ENCODE results near the gene NOD2.

Gene NOD2

DNA sequence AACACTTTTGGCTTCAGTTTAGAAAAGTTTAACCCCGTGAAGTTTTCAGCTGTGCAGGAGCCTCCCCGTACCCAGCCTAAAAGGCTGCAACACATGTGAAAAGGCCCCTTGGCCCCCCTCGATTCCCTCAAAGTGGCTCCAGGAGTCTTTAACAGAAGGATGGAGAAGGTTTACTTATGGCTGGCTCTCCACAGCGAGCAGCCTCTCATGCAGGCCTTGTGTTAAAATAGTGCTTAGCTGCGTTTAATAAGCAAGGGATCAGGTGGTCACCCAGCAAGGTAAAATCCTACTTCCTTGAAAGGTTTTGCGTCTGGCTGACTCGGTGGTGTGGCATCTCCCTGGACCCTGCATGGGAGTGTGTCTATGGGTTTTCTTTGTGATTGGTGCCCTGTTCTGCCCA lies 40.1 kb downstream of the NOD2 start:
- ATAC-seq (no peak), DNase-seq (ENCODE audit: low spot score in 2 of 2) (no peak)
- Mint-ChIP-seq H3K36me3 (peaks cover 12% of the 10 kb centered on the region), H3K27ac (no peak overlapping the region), H3K4me3 (no peak overlapping the region), H3K9me3 (no peaks in the 10 kb centered on the region), H3K4me1 (peaks cover 39% of the 10 kb centered on the region)

DNA sequence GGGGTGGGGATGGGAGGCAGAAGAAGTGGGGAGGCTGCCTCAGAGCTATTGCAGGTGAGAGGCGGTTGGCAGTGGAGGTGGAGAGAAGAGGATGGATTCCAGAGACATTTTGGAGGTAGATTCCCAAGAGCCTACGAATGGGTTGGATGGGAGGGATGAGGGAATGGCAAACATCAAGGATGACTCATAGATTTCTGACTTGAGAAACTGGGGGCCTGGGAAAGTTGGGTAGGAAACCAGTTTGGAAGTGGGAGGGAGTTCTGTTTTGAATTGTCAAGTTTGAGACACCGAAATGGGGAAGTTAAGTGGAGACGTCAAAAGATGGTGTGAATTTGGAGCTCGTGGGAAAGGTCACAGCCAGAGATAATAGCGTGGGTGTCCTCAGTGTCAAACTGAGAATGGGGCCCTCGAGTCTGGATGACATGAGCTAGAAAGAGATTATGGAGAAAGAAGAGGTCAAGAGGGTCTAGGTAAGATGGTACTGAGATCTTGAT lies 42.3 kb downstream of the NOD2 start:
- peak overlapping the region; percentile 1 for H3K4me3 Mint-ChIP-seq
- H3K27ac Mint-ChIP-seq: peak overlapping the region; percentile 58
- H3K4me1 Mint-ChIP-seq: peaks cover 51% of the 10 kb centered on the region
- peak; percentile 75 for ATAC-seq
- peak in 1 of 2 donors; percentile 47 for DNase-seq (ENCODE audit: low spot score in 2 of 2)
- peaks cover 7% of the 10 kb centered on the region for H3K36me3 Mint-ChIP-seq
- H3K9me3 Mint-ChIP-seq: no peaks in the 10 kb centered on the region

DNA sequence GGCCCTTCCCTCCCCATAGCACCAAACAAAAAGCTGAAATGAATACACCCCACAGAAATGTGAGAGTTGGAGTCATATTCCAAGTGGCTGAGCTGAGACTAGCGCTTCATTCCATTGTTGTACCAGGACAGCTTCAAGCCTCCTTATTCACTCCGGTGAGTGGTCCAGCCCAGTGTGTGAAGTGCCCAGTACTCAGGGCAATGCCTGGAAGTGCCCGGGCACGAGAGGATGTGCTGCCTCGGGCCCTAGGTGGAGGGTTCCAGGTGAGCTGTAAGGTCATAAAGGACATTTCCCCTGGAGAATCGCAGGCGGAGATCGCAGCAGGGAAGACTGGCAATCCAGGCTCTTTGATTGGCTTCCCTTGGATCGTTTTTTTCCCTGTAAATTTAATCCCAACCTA lies 43.0 kb downstream of the NOD2 start:
- peak in 1 of 2 donors; percentile 40 for DNase-seq (ENCODE audit: low spot score in 2 of 2)
- peaks cover 53% of the 10 kb centered on the region for H3K4me1 Mint-ChIP-seq
- H3K36me3 Mint-ChIP-seq: peaks cover 13% of the 10 kb centered on the region
- H3K4me3 Mint-ChIP-seq: peak overlapping the region; percentile 1
- H3K27ac Mint-ChIP-seq: no peak overlapping the region
- no peaks in the 10 kb centered on the region for H3K9me3 Mint-ChIP-seq
- no peak for ATAC-seq

DNA sequence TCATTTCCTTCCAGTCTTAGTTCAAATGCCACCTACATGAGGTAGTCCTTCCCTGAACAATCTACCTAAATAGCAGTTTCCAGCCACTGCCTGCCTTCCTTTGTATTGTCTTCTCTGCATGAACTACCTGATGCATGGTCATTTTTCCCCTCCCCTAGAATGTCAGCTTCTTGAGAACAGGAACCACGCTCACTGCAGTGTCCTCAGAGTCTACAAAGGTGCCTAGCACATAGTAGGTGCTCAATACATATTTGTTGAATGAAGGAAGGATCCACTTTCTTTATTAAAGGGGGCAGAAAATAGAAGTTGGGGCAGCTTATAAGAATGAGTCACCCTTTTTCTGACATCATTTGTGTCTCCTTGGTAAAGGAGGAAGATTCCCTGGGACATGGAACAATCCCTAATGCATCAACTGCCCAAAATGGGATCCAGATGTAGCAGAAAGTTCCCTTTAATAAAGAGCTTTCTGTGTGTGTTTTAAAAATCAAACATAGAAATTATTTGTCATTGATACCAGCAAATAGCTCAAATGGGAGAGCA lies 44.1 kb downstream of the NOD2 start:
- no peak overlapping the region for H3K27ac Mint-ChIP-seq
- ATAC-seq (no peak), DNase-seq (ENCODE audit: low spot score in 2 of 2) (peak in 1 of 2 donors; percentile 43)
- H3K4me1 Mint-ChIP-seq: peaks cover 55% of the 10 kb centered on the region
- H3K9me3 Mint-ChIP-seq: no peaks in the 10 kb centered on the region
- H3K4me3 Mint-ChIP-seq: no peak overlapping the region
- H3K36me3 Mint-ChIP-seq: peaks cover 12% of the 10 kb centered on the region

DNA sequence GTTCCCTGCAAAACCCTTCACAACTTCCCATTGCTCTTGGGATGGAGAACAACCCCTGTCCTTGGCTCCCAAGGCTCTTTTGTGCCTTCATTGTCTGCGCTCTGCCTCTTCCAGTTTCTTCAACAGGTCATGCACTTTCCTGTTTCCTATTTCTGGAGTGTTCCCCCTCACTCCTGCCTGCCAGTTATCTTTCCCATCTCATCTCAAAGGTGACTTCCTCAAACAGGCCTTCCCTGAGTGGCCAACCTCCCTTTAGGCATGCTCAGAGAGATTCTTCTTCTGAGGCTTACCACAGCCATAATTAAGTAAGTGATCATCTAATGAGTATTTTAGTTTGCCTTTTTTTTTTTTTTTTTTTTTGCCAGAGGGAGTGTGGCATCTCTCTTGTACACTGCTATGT lies 45.6 kb downstream of the NOD2 start:
- H3K4me1 Mint-ChIP-seq: peaks cover 56% of the 10 kb centered on the region
- no peaks in the 10 kb centered on the region for H3K9me3 Mint-ChIP-seq
- no peak for DNase-seq (ENCODE audit: low spot score in 2 of 2)
- ATAC-seq: no peak
- H3K36me3 Mint-ChIP-seq: peaks cover 19% of the 10 kb centered on the region
- H3K4me3 Mint-ChIP-seq: no peak overlapping the region
- peak overlapping the region; percentile 96 for H3K27ac Mint-ChIP-seq

DNA sequence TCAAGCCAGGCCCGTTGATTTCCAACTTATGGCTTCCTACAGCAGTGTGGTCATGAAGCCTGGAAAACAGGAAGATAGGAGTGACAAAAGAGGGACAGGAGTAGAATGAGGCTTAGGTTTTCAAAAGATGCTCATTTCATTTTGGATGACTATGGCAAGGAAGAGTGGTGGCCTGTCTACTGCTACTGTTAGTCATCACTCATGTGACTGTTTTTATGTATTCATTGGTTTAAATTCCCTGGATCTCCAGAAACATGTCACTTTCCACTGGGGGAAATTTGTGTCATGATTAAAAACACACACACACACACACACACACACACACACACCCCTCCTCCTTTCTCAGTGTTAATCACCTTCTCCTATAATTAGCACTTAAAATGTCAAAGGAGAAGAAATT lies 47.3 kb downstream of the NOD2 start:
- no peak for ATAC-seq
- H3K4me3 Mint-ChIP-seq: peak overlapping the region; percentile 91
- no peak for DNase-seq (ENCODE audit: low spot score in 2 of 2)
- peaks cover 36% of the 10 kb centered on the region for H3K36me3 Mint-ChIP-seq
- peak overlapping the region; percentile 96 for H3K27ac Mint-ChIP-seq
- H3K4me1 Mint-ChIP-seq: peaks cover 60% of the 10 kb centered on the region
- H3K9me3 Mint-ChIP-seq: no peaks in the 10 kb centered on the region

DNA sequence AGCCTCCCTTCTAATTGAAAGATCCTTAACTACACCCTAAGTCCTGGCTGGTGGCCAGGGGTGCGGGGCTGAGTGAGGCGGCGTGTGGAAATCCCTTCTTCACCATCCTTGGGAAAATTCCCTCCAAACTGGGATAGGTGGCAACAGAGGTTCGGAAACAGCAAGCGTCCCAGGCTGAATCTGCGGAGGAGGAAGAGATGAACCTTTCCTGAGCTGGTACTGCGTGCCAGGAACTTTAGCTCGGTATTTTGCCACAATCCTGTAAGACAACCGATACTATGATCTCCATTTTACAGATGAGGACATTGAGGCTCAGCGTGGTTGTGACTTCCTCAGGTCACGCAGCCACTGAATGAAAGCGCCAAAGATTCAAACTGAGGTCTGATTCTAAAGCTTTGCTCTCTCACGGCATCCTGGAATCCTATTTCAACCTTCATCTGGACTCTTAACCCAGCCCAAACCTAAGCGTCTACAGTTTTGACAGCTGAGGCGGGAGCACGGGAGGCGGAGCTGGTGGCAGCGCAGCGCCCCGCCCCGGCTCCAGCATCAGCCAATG lies 47.9 kb downstream of the NOD2 start:
- H3K4me1 Mint-ChIP-seq: peaks cover 55% of the 10 kb centered on the region
- peak overlapping the region; percentile 91 for H3K4me3 Mint-ChIP-seq

DNA sequence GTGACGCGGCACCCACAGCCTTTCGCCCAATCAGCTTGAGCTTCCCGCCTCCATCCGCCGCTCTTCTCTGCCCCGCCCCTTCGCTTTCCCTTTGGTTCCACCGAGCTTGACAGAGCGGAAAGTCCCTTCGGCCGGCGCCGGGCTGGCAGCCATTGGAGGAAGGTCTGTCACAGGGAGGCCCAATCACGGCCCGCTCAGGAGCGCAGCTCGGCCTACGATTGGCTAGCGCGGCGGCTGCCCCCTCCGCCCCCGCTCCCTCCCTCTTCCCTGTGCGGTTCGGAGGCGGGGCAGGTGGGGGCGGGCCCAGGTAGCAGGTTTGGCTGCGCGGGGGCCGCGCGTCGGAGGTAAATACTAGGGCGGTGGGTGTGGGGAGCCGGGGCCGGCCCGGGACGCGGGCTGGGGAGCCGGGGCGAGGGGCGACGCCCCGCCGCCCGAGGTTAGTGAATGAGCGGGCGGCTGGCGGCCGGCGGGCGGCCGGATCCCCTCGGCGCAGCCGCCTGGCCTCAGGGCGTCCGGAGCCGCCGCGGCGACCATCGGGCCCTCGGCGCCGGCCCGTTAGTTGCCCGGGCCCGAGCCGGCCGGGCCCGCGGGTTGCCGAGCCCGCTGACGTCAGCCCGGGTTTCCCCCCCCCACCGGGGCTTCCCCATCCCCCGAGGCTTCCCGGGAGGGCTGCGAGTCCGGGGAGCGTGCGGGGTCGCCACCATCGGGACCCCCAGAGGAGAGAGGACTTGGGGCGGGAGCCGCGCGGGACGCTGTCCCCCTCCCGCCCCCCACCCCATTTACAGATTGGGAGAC lies 48.6 kb downstream of the NOD2 start, which contains the start of gene CYLD:
CYLD (plus strand) TSS at position 306 of the 795 bp plus-strand sequence. CDS start 7,613 bp downstream, outside the sequence.
- Mint-ChIP-seq H3K4me1 (peaks cover 50% of the 10 kb centered on the region), H3K27ac (peak within 1 kb of the TSS; percentile 96), H3K36me3 (peaks cover 40% of the 10 kb centered on the region), H3K9me3 (no peaks in the 10 kb centered on the region), H3K4me3 (peak within 1 kb of the TSS; percentile 91)
- ATAC-seq: peak; percentile 95
- DNase-seq (ENCODE audit: low spot score in 2 of 2): peak; percentile 94 to 99

More for the DNA sequence above, 47.9 kb downstream of the NOD2 start:
- Mint-ChIP-seq H3K9me3 (no peaks in the 10 kb centered on the region), H3K27ac (peak overlapping the region; percentile 96), H3K36me3 (peaks cover 37% of the 10 kb centered on the region)
- no peak for DNase-seq (ENCODE audit: low spot score in 2 of 2)
- ATAC-seq: no peak

DNA sequence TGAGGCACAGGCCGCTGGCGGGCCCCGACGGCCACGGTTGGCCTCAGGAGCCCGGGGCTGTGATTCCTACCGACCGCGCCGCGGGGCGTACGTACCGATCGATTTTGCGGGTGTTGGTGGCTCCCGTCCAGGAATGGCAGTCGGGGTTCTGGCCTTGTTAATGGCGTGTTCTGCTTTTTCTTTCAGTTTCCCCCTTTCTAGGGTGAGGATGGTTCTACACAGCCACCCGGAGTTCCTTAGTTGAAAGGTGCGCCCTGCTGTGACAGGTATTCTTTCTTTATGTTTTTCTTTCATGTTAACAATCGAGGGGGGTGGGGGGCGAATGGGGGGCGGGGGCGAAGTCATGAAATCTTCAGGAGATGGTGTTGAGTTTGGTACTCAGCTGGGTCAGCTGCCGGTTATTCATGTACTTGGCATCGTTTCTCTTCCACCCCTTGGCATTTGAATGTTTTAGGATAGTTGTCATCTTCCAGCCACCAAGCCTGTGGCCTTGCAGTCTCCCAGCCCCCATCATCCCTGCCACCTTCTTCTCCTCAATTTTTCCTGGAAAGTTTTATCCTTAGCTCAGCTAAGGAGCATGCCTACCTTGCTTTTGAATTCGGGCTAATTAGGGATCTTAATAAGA lies 49.3 kb downstream of the NOD2 start:
- Mint-ChIP-seq H3K4me1 (peaks cover 51% of the 10 kb centered on the region), H3K9me3 (no peaks in the 10 kb centered on the region), H3K36me3 (peaks cover 47% of the 10 kb centered on the region), H3K4me3 (peak overlapping the region; percentile 91), H3K27ac (peak overlapping the region; percentile 96)
- DNase-seq (ENCODE audit: low spot score in 2 of 2) (no peak), ATAC-seq (peak; percentile 1)

DNA sequence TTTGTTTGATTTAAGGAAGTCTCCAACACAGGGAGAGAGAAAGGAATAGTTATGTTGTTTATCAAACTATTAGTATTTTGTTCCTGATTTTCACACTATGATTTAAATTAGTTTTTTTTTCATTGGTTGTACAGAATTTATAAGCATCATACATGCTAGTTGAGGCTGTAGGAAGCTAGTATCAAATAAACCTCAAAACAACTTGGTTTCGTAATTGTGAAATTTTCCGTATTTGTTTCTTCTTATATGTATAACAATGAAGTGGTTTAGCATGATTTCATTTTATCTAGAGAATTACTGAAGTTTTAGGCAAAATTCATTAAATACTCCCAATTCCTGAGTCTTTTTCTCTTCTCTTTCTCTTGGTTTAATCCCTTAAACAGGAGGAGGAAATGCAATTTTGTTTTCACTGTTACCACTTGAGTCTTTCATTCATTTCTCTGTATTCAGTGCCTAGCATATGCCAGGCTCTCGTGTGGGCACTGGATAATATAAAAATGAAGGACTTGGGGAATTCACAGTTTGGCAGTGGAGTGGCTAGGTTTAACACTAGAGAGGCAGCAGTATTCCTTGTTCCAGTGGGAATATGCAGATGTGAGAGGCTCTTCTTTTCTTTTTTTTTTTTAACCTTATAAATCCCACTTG lies 50.3 kb downstream of the NOD2 start:
- peak overlapping the region; percentile 96 for H3K27ac Mint-ChIP-seq
- peaks cover 55% of the 10 kb centered on the region for H3K36me3 Mint-ChIP-seq
- H3K9me3 Mint-ChIP-seq: no peaks in the 10 kb centered on the region
- DNase-seq (ENCODE audit: low spot score in 2 of 2): no peak
- ATAC-seq: no peak
- H3K4me1 Mint-ChIP-seq: peaks cover 56% of the 10 kb centered on the region
- peak overlapping the region; percentile 91 for H3K4me3 Mint-ChIP-seq

DNA sequence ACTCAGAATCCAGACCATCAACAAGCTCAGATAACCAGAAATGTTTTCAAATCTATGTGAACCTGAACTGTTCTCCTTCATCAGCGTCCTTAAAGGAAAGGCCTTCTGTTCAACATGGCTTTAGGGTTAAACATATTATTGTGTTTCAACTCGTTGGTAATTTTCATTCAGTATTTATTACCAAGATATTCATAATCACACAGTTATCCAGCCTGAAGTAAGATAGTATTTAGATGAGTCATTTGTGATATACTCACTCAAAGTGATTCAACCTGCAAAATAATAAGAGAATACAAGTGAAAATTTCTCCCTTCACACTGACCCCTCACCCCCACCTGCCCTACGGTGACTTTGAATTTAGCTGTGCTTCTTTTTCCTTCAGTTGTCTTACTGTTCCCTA lies 51.5 kb downstream of the NOD2 start:
- peak overlapping the region; percentile 91 for H3K4me3 Mint-ChIP-seq
- no peaks in the 10 kb centered on the region for H3K9me3 Mint-ChIP-seq
- DNase-seq (ENCODE audit: low spot score in 2 of 2) (no peak), ATAC-seq (no peak)
- peak overlapping the region; percentile 96 for H3K27ac Mint-ChIP-seq
- H3K36me3 Mint-ChIP-seq: peaks cover 67% of the 10 kb centered on the region
- peaks cover 61% of the 10 kb centered on the region for H3K4me1 Mint-ChIP-seq

DNA sequence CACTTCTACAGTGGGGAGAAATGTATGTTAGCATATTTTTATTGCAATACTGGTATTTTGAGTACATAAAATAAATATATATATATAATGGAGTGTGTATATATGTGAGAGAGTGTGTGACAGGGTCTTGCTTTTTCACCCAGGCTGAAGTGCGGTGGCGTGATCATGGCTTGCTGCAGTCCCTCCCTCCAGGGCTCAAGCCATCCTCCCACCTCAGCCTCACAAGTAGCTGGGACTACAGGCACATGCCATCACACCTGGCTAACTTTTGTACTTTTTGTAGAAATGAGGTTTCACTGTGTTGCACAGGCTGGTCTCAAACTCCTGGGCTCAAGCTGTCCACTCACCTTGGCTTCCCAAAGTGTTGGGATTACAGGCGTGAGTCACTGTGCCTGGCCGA lies 52.5 kb downstream of the NOD2 start:
- H3K27ac Mint-ChIP-seq: peak overlapping the region; percentile 96
- peak overlapping the region; percentile 91 for H3K4me3 Mint-ChIP-seq
- peaks cover 77% of the 10 kb centered on the region for H3K36me3 Mint-ChIP-seq
- no peak for ATAC-seq
- no peak for DNase-seq (ENCODE audit: low spot score in 2 of 2)
- H3K9me3 Mint-ChIP-seq: no peaks in the 10 kb centered on the region
- peaks cover 53% of the 10 kb centered on the region for H3K4me1 Mint-ChIP-seq

DNA sequence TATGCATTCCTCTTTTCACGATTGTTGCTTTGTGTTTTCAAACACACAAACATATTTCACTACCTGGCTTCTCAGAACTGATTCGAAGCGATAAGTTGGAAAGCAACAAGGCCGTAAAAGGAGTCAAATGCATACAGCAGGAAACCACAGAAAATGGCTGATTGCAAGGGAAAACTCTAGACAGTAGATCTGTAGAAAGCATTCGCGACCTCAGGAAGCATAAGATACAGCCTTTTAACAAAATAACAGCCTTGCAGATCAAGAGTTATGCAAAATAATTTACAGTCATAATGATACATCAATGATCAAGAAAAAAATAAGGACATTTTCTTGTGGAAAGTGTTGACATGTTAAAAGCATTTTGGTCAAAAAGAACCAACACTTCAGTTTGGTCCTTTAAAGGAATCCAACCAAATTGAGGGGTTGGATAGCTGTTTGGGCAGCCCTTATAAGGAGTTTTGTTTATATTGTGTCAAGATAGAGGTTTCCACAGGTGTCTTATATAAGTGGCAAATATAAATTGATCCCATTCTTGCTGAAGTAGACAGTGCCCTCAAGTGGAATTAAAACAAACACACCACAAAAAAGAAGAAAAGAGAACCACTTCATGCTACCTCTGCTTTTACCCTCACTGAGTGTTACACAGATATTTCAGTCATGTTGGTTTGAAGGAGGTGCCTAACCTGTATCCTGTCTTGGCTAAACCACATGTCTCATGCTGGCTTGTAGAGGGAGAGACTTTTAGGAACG lies 54.0 kb downstream of the NOD2 start:
- Mint-ChIP-seq H3K9me3 (no peaks in the 10 kb centered on the region), H3K4me3 (peak overlapping the region; percentile 91), H3K36me3 (peaks cover 81% of the 10 kb centered on the region), H3K4me1 (peaks cover 57% of the 10 kb centered on the region), H3K27ac (peak overlapping the region; percentile 45)
- DNase-seq (ENCODE audit: low spot score in 2 of 2): no peak
- ATAC-seq: peak; percentile 75

DNA sequence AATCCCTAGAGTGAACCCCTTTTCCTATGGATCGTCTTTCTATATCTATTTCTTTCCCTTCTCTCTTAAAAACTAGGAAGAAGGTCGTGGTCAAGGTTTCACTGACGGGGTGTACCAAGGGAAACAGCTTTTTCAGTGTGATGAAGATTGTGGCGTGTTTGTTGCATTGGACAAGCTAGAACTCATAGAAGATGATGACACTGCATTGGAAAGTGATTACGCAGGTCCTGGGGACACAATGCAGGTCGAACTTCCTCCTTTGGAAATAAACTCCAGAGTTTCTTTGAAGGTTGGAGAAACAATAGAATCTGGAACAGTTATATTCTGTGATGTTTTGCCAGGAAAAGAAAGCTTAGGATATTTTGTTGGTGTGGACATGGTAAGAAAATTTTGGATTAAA lies 58.1 kb downstream of the NOD2 start:
- Mint-ChIP-seq H3K9me3 (no peaks in the 10 kb centered on the region), H3K36me3 (peaks cover 97% of the 10 kb centered on the region), H3K4me3 (no peak overlapping the region), H3K27ac (no peak overlapping the region), H3K4me1 (peaks cover 54% of the 10 kb centered on the region)
- DNase-seq (ENCODE audit: low spot score in 2 of 2) (no peak), ATAC-seq (no peak)
